ENCODE results near the gene CLPX. TPM values are rescaled to one million over a fixed set of nuclear protein-coding genes. Genes with fewer than 3 reads are reported as not detected.

The CLPX gene
- polyA plus RNA-seq, 1 donor = 50.0 TPM

GRCh38 chr15:65207280-65207840 lies 22.2 kb upstream of the CLPX start:
- no CpG with 5 or more reads among the region's 6 CpGs for WGBS (ENCODE audit: insufficient coverage, low lambda C conversion rate)
- no peak overlapping the region for H3K27ac ChIP-seq (ENCODE audit: low read length)
- no peaks in the 10 kb centered on the region for H3K36me3 ChIP-seq (ENCODE audit: control insufficient read depth, insufficient read depth, low read length)
- peaks cover 9% of the 10 kb centered on the region for H3K4me1 ChIP-seq (ENCODE audit: control insufficient read depth, insufficient read depth, low read length)
- H3K4me3 ChIP-seq (ENCODE audit: low read length) = no peak overlapping the region
- DNase-seq = no peak
- H3K9me3 ChIP-seq (ENCODE audit: control insufficient read depth, low read depth, low read length) = no peaks in the 10 kb centered on the region
- no peaks in the 10 kb centered on the region for H3K27me3 ChIP-seq (ENCODE audit: control insufficient read depth, insufficient read depth, low read length)

- H3K27me3 ChIP-seq (ENCODE audit: control insufficient read depth, insufficient read depth, low read length) = no peaks in the 10 kb centered on the region
- no peak overlapping the region for H3K4me3 ChIP-seq (ENCODE audit: low read length)
- DNase-seq = no peak
- no peak overlapping the region for H3K27ac ChIP-seq (ENCODE audit: low read length)
- H3K9me3 ChIP-seq (ENCODE audit: control insufficient read depth, low read depth, low read length) = no peaks in the 10 kb centered on the region
- H3K36me3 ChIP-seq (ENCODE audit: control insufficient read depth, insufficient read depth, low read length) = no peaks in the 10 kb centered on the region
- 100% methylated on average over 3 of the region's 20 CpGs for WGBS (ENCODE audit: insufficient coverage, low lambda C conversion rate)
- peaks cover 2% of the 10 kb centered on the region for H3K4me1 ChIP-seq (ENCODE audit: control insufficient read depth, insufficient read depth, low read length)
These were observed 21.6 kb upstream of the CLPX start for GRCh38 chr15:65206750-65207149.

- no peaks in the 10 kb centered on the region for H3K36me3 ChIP-seq (ENCODE audit: control insufficient read depth, insufficient read depth, low read length)
- no peaks in the 10 kb centered on the region for H3K9me3 ChIP-seq (ENCODE audit: control insufficient read depth, low read depth, low read length)
- DNase-seq = no peak
- no peaks in the 10 kb centered on the region for H3K4me1 ChIP-seq (ENCODE audit: control insufficient read depth, insufficient read depth, low read length)
- H3K4me3 ChIP-seq (ENCODE audit: low read length) = no peak overlapping the region
- no CpG with 5 or more reads among the region's 12 CpGs for WGBS (ENCODE audit: insufficient coverage, low lambda C conversion rate)
- no peaks in the 10 kb centered on the region for H3K27me3 ChIP-seq (ENCODE audit: control insufficient read depth, insufficient read depth, low read length)
- H3K27ac ChIP-seq (ENCODE audit: low read length) = no peak overlapping the region
These were observed 20.0 kb upstream of the CLPX start for GRCh38 chr15:65204931-65205660.

- no peak for DNase-seq
- Histone ChIP-seq H3K4me1 (ENCODE audit: control insufficient read depth, insufficient read depth, low read length) (no peaks in the 10 kb centered on the region), H3K27ac (ENCODE audit: low read length) (no peak overlapping the region), H3K4me3 (ENCODE audit: low read length) (no peak overlapping the region), H3K36me3 (ENCODE audit: control insufficient read depth, insufficient read depth, low read length) (no peaks in the 10 kb centered on the region), H3K27me3 (ENCODE audit: control insufficient read depth, insufficient read depth, low read length) (no peaks in the 10 kb centered on the region), H3K9me3 (ENCODE audit: control insufficient read depth, low read depth, low read length) (no peaks in the 10 kb centered on the region)
- no CpG with 5 or more reads among the region's 6 CpGs for WGBS (ENCODE audit: insufficient coverage, low lambda C conversion rate)
These were observed 19.2 kb upstream of the CLPX start for GRCh38 chr15:65204236-65204930.

GRCh38 chr15:65201918-65202317 lies 16.8 kb upstream of the CLPX start:
- no CpG with 5 or more reads among the region's 1 CpG for WGBS (ENCODE audit: insufficient coverage, low lambda C conversion rate)
- no peak overlapping the region for H3K27ac ChIP-seq (ENCODE audit: low read length)
- H3K4me3 ChIP-seq (ENCODE audit: low read length) = no peak overlapping the region

GRCh38 chr15:65198571-65198970 lies 13.4 kb upstream of the CLPX start:
- Histone ChIP-seq H3K4me3 (ENCODE audit: low read length) (no peak overlapping the region), H3K27ac (ENCODE audit: low read length) (no peak overlapping the region), H3K9me3 (ENCODE audit: control insufficient read depth, low read depth, low read length) (no peaks in the 10 kb centered on the region), H3K27me3 (ENCODE audit: control insufficient read depth, insufficient read depth, low read length) (no peaks in the 10 kb centered on the region), H3K4me1 (ENCODE audit: control insufficient read depth, insufficient read depth, low read length) (no peaks in the 10 kb centered on the region), H3K36me3 (ENCODE audit: control insufficient read depth, insufficient read depth, low read length) (no peaks in the 10 kb centered on the region)
- DNase-seq = no peak
- no CpG with 5 or more reads among the region's 12 CpGs for WGBS (ENCODE audit: insufficient coverage, low lambda C conversion rate)

More at GRCh38 chr15:65201918-65202317, 16.8 kb upstream of the CLPX start:
- H3K27me3 ChIP-seq (ENCODE audit: control insufficient read depth, insufficient read depth, low read length) = no peaks in the 10 kb centered on the region
- H3K9me3 ChIP-seq (ENCODE audit: control insufficient read depth, low read depth, low read length) = no peaks in the 10 kb centered on the region
- no peaks in the 10 kb centered on the region for H3K36me3 ChIP-seq (ENCODE audit: control insufficient read depth, insufficient read depth, low read length)
- DNase-seq = no peak
- H3K4me1 ChIP-seq (ENCODE audit: control insufficient read depth, insufficient read depth, low read length) = no peaks in the 10 kb centered on the region

- Histone ChIP-seq H3K36me3 (ENCODE audit: control insufficient read depth, insufficient read depth, low read length) (no peaks in the 10 kb centered on the region), H3K27me3 (ENCODE audit: control insufficient read depth, insufficient read depth, low read length) (no peaks in the 10 kb centered on the region), H3K9me3 (ENCODE audit: control insufficient read depth, low read depth, low read length) (no peaks in the 10 kb centered on the region), H3K4me1 (ENCODE audit: control insufficient read depth, insufficient read depth, low read length) (no peaks in the 10 kb centered on the region), H3K27ac (ENCODE audit: low read length) (no peak overlapping the region), H3K4me3 (ENCODE audit: low read length) (no peak overlapping the region)
- no peak for DNase-seq
- no CpG with 5 or more reads among the region's 8 CpGs for WGBS (ENCODE audit: insufficient coverage, low lambda C conversion rate)
These were observed 12.1 kb upstream of the CLPX start for GRCh38 chr15:65197337-65197645.

GRCh38 chr15:65196637-65197336 lies 11.6 kb upstream of the CLPX start:
- Histone ChIP-seq H3K9me3 (ENCODE audit: control insufficient read depth, low read depth, low read length) (no peaks in the 10 kb centered on the region), H3K27ac (ENCODE audit: low read length) (no peak overlapping the region), H3K27me3 (ENCODE audit: control insufficient read depth, insufficient read depth, low read length) (no peaks in the 10 kb centered on the region), H3K36me3 (ENCODE audit: control insufficient read depth, insufficient read depth, low read length) (no peaks in the 10 kb centered on the region), H3K4me3 (ENCODE audit: low read length) (no peak overlapping the region), H3K4me1 (ENCODE audit: control insufficient read depth, insufficient read depth, low read length) (no peaks in the 10 kb centered on the region)
- WGBS (ENCODE audit: insufficient coverage, low lambda C conversion rate) = no CpG with 5 or more reads among the region's 19 CpGs
- no peak for DNase-seq

GRCh38 chr15:65195548-65195923 lies 10.4 kb upstream of the CLPX start:
- Histone ChIP-seq H3K27ac (ENCODE audit: low read length) (no peak overlapping the region), H3K9me3 (ENCODE audit: control insufficient read depth, low read depth, low read length) (no peaks in the 10 kb centered on the region), H3K27me3 (ENCODE audit: control insufficient read depth, insufficient read depth, low read length) (no peaks in the 10 kb centered on the region), H3K36me3 (ENCODE audit: control insufficient read depth, insufficient read depth, low read length) (no peaks in the 10 kb centered on the region), H3K4me3 (ENCODE audit: low read length) (no peak overlapping the region), H3K4me1 (ENCODE audit: control insufficient read depth, insufficient read depth, low read length) (no peaks in the 10 kb centered on the region)
- no peak for DNase-seq
- WGBS (ENCODE audit: insufficient coverage, low lambda C conversion rate) = 82% methylated on average over 2 of the region's 5 CpGs

GRCh38 chr15:65194826-65195547 lies 9.8 kb upstream of the CLPX start:
- H3K4me3 ChIP-seq (ENCODE audit: low read length) = no peak overlapping the region
- 67% methylated on average over 1 of the region's 7 CpGs for WGBS (ENCODE audit: insufficient coverage, low lambda C conversion rate)
- no peaks in the 10 kb centered on the region for H3K9me3 ChIP-seq (ENCODE audit: control insufficient read depth, low read depth, low read length)
- no peaks in the 10 kb centered on the region for H3K27me3 ChIP-seq (ENCODE audit: control insufficient read depth, insufficient read depth, low read length)
- no peak for DNase-seq
- H3K4me1 ChIP-seq (ENCODE audit: control insufficient read depth, insufficient read depth, low read length) = no peaks in the 10 kb centered on the region
- no peaks in the 10 kb centered on the region for H3K36me3 ChIP-seq (ENCODE audit: control insufficient read depth, insufficient read depth, low read length)
- H3K27ac ChIP-seq (ENCODE audit: low read length) = no peak overlapping the region
